Natural killer cell treated with Interleukin-12 subunit alpha and Interleukin-12 subunit beta and Interleukin-15 and Interleukin-18, amount 100 ng/mL, for 72 hours (primary cell): Measurements from ENCODE around the gene EFNA2. TPM values are rescaled to one million over a fixed set of nuclear protein-coding genes. Genes with fewer than 3 reads are reported as not detected.

Experiments
- ATAC-seq, 2 donors: fragments of 150-1000 bp; cut with Tn5 transposase in 1 of 2; sonication (Bioruptor Pico), chemical (Tn5 transposase) in 1 of 2; 2 replicates each; pipeline ENCODE4 v1.10.0; 2021
- DNase-seq: peaks from one replicate; pipeline ENCODE4 v3.0.0; 2022; ENCODE audit warnings: low spot score
- H3K27ac Mint-ChIP-seq, 2 donors: 1 replicate in 1 of 2; 2 replicates in 1 of 2; pipeline ENCODE4 v1.8.0; 2022; ENCODE audit warnings: mixed read lengths in 2 of 2, mild to moderate bottlenecking in 1 of 2, moderate library complexity in 1 of 2
- H3K27me3 Mint-ChIP-seq, 2 donors: 1 replicate in 1 of 2; 2 replicates in 1 of 2; pipeline ENCODE4 v1.8.0; 2022; ENCODE audit warnings: mixed read lengths in 2 of 2
- H3K36me3 Mint-ChIP-seq: one replicate; pipeline ENCODE4 v1.8.0; 2022; ENCODE audit warnings: mixed read lengths
- H3K4me1 Mint-ChIP-seq, 2 donors: 1 replicate in 1 of 2; 2 replicates in 1 of 2; pipeline ENCODE4 v1.8.0; 2022; ENCODE audit warnings: low read depth in 2 of 2, mixed read lengths in 2 of 2, mild to moderate bottlenecking in 1 of 2
- H3K4me3 Mint-ChIP-seq: one replicate; pipeline ENCODE4 v1.8.0; 2022; ENCODE audit warnings: mixed read lengths
- H3K9me3 Mint-ChIP-seq: 2 replicates; pipeline ENCODE4 v1.8.0; 2022; ENCODE audit warnings: mixed read lengths
- total RNA-seq, 2 donors: library from RNA; stranded (reverse); gene quantifications; one replicate each; pipeline ENCODE4 v1.2.3, GENCODE V29; 2022

EFNA2 gene
- total RNA-seq, 2 donors from 2014 or later, result not detected

DNA sequence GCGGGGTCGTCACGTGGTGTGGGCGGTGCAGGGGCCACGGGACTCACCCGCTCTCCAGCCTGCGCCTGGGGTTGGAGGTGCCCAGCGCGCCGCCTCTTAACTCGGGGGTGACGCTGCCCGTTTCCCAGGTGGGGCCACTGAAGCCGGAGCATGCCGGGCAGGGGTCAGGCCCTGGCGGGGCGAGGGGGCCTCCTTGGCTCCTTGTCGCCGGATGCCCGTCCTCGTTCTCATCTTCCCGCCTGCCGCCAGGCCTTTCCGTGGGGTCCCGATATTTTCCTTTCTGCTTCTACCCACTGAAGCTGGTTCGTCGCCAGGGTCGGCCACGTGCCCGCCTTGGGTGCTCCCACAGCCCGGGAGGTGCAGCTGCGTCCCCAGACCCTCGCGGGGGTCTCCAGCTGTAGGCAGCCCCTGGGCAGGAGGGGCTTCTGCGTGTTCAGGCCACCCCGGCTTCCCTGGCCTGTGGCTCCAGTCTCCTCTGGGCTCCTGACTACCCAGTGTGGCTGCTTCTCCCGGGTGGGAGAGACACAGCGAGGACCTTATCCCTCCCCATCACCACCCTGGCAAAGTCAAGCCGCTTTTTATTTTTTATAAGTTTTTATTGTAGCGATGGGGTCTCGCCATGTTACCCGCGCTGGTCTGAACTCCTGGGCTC, 9.6 kb upstream of the EFNA2 start:
- DNase-seq (no peak), ATAC-seq (no peak)
- Mint-ChIP-seq H3K36me3 (peaks cover 9% of the 10 kb centered on the region), H3K4me1 (peaks cover 37 to 44% of the 10 kb centered on the region in 2 donors), H3K4me3 (peak overlapping the region; percentile 83), H3K9me3 (no peaks in the 10 kb centered on the region), H3K27ac (peak overlapping the region; percentile 79 to 86), H3K27me3 (no peaks in the 10 kb centered on the region)

DNA sequence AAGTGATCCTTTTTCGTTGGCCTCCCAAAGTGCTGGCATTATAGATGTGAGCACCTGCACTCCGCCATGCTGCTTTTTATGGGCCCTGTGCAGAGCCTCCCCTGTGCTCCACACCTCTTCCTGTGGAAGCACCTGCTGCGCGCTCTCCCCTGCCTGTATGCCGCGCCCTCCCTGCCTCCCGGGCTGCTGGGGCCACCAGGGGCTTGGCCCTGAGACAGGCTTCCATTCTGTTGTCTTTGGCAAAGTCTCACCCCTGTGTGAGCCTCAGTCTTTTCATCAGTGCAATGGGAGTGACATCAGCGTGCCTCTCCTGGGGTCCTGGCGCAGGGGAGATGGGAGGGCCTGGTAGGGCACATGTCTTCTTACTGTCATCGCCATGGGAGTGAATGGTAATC, 9.0 kb upstream of the EFNA2 start:
- Mint-ChIP-seq H3K9me3 (no peaks in the 10 kb centered on the region), H3K36me3 (peaks cover 9% of the 10 kb centered on the region), H3K4me1 (peaks cover 32 to 39% of the 10 kb centered on the region in 2 donors), H3K27me3 (no peaks in the 10 kb centered on the region), H3K27ac (peak overlapping the region; percentile 79 to 86), H3K4me3 (peak overlapping the region; percentile 83)
- no peak for DNase-seq
- ATAC-seq, result no peak

DNA sequence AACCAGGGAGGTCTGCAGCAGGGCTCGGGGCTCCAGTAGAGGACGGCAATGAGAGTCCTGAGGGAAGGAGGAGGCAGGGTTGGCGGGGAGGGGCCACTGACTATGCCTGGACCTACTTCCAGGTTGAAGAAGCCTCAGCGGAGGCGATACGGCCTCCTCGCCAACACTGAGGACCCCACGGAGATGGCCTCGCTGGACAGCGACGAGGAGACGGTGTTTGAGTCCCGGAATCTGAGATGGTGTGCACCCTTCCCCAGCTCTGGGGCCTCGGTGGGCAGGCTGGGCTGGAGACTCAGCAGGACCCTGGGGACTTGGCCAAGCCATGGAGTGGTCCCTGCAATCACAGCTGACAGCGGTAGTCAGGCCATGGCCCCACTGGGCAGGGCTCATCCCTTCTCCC, 8.6 kb upstream of the EFNA2 start:
- ATAC-seq, result no peak

DNA sequence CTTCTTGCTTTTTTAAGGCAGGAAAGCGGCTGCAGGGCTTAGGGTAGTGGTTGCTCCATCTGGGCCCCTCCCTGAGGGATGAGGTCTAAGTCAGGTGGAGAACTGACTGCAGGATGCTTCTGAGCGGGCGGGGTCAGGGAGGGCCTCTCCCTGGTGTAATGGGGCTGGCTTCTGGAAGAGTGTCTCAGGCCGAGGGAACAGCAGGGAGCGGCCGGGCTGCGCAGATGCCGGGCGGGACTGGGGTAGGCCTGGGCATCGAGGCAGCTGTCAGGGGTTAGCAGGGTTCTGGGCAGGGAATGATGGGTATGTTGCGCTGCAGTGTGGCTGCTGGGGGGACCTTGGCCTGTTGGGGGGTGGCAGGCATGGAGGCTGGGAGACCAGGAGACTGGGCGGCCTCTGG, 7.6 kb upstream of the EFNA2 start:
- no peak for ATAC-seq
- H3K9me3 Mint-ChIP-seq, result no peaks in the 10 kb centered on the region
- H3K27me3 Mint-ChIP-seq, result no peaks in the 10 kb centered on the region
- H3K4me1 Mint-ChIP-seq, result peaks cover 20 to 26% of the 10 kb centered on the region in 2 donors
- H3K27ac Mint-ChIP-seq, result no peak overlapping the region
- H3K36me3 Mint-ChIP-seq, result peaks cover under 1% of the 10 kb centered on the region
- H3K4me3 Mint-ChIP-seq, result no peak overlapping the region
- DNase-seq, result no peak

More for the DNA sequence above, 8.6 kb upstream of the EFNA2 start:
- no peaks in the 10 kb centered on the region for H3K27me3 Mint-ChIP-seq
- no peaks in the 10 kb centered on the region for H3K9me3 Mint-ChIP-seq
- peaks cover 9% of the 10 kb centered on the region for H3K36me3 Mint-ChIP-seq
- DNase-seq, result no peak
- H3K27ac Mint-ChIP-seq, result peak overlapping the region; percentile 79 to 86
- H3K4me1 Mint-ChIP-seq, result peaks cover 28 to 35% of the 10 kb centered on the region in 2 donors
- peak overlapping the region; percentile 83 for H3K4me3 Mint-ChIP-seq

DNA sequence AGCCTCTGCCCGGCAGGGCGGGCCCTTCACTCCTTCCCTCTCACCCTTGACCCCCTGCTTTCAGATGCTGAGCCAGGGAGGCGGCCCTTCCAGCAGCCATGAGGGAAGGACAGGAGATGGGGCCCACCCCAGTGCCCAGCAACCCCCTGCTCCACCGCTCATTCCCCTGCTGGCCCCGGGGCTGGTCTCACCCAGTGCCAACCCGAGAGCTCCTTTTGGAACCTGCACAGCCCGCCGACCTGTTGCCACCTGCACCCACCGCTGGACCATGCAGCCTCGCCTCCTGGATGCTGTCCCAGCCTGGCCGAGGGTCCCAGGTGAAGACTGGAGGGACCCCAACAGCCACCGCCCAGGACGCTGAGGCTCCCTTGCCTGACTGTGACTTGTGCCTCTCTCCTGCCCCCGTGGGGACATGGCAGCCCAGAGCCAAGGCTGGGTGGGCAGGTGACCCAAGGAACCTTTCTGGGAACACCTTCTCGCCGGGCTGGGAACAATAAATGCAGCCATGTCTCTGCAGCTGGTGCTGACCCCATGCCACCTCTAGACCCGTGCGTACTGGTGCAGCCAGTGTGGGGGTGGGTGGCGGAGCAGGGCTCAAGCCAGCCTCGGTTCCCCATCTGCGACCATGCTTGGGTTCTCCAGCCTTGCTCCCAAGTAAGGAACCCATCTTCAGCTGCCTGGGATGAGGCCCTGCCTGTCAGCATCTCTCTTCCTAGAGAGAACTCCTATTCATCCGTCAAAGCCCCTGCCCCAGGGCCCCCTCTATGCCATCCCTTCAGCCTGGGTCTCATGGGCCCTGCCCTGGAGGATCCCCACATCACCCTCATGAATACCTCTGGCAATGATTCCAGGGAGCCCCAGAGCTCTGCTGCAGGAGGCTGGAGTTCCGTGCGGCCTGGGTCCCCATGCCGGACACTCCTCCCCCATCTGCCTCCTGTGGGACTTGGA, 6.7 kb upstream of the EFNA2 start:
- Mint-ChIP-seq H3K36me3 (no peaks in the 10 kb centered on the region), H3K4me3 (no peak overlapping the region), H3K27me3 (peaks cover 0 to 1% of the 10 kb centered on the region in 2 donors), H3K27ac (peak overlapping the region in 1 of 2 donors; percentile 31), H3K9me3 (no peaks in the 10 kb centered on the region), H3K4me1 (peaks cover 14 to 19% of the 10 kb centered on the region in 2 donors)
- no peak for DNase-seq
- no peak for ATAC-seq

DNA sequence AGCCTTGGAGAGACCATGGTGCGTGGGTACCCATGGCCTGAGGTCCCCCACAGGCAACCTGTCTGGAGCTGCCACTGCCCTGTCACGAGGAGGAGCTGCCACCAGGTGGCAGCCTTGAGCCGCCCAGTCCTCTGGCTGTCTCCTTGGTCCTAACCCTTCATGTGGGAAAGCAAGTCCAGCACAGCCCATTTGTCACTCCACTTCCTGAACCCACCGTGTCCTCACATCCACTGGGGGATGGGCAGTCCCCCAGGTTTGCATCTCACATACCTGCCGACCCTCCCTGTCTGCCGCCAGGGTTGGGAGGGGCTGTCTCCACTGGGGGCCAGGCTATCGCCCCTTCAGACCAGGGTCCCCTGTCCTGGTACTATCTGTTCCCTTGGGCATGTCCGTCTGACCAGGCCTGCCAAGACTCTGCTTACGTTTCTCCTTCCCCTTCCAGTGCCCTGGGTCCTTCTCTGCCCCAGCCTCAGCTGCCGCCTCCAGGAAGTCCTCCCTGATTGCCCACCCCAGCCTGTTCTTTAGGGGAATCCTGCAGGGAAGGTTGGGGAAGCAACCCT, 5.8 kb upstream of the EFNA2 start:
- Mint-ChIP-seq H3K36me3 (no peaks in the 10 kb centered on the region), H3K4me1 (peaks cover 17 to 18% of the 10 kb centered on the region in 2 donors), H3K4me3 (no peak overlapping the region), H3K9me3 (no peaks in the 10 kb centered on the region), H3K27me3 (peaks cover 7 to 10% of the 10 kb centered on the region in 2 donors), H3K27ac (peak overlapping the region in 1 of 2 donors; percentile 31)
- ATAC-seq (no peak), DNase-seq (peak; percentile 83)

DNA sequence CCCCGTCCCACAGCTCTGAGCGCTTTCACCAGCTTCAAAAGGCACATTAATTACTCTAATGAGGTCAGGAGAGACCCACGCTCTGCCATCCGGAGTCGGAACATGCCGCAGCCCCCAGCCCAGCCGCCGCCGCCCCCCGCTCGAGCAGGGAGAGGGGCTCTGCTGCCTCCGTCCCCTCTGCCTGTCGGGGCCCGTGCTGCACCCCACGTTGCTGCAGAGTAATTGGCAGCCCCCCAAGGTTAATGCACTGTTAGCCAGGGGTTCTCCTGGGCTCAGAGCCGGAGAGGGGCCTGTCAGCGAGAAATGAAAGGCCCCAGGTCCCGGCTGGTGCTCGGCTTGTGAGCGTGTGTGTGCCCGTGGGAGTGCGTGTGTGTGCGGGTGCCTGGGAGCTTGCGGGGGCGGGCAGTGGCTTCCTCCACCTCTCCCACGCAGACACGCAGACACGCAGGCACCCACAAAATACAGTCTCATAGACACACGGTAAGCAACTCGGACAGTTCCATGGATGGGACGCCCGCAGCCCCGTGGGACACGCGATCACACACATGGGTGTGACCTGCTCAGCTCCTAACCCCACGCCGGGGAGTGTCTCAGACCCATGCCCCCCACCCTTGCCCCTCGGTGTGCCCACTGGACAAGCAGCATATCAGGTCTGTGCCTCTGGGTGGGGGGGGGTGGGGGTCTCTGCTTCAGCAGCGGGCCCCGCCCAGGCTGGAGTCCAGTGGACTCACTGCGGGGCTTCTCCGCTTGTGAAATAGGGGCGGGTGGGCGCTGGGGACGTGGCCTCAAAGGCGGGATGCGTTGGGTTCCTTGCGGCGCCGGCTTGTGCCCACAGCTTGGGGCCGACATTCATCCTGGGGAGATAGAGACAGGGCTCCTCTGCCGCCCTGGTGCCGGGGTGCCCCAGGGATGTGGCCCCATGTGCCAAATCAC, 4.8 kb upstream of the EFNA2 start:
- H3K27me3 Mint-ChIP-seq, result peaks cover 9 to 13% of the 10 kb centered on the region in 2 donors
- H3K4me1 Mint-ChIP-seq, result peaks cover 17 to 18% of the 10 kb centered on the region in 2 donors
- H3K4me3 Mint-ChIP-seq, result no peak overlapping the region
- ATAC-seq (no peak), DNase-seq (no peak)
- no peak overlapping the region for H3K27ac Mint-ChIP-seq
- no peaks in the 10 kb centered on the region for H3K36me3 Mint-ChIP-seq
- H3K9me3 Mint-ChIP-seq, result no peaks in the 10 kb centered on the region

DNA sequence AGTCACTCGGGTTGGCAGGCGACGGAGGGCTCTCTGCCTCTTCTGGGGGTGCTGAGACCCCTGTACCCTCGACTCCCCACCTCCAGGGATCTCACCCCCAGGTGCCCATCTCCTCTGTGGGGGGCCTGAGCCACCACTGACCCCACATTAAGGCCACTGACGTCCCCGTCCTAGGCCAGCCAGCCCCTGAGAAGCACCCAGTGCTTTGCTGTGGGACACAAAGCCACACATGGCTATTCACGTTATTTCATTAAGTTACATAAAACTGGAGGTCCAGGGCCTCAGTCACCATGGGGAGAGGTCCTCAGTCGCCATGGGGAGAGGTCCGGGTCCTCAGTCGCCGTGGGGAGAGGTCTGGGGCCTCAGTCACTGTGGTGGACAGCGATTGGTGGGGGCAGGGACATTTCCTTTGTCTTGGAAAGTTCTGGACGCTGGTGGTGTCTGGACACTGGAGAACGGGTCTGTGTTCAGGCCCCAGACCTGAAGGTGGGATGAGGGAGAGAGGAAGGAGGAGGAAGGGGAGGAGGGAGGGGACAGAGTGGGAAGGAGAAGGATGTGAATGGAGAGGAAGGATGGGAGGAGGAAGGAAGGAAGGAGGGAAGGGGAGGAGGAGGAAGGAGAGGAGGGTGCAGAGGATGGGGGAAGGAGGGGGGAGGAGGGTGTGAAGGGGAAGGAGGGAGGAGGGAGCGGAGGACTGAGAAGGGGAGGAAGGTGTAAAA, 3.9 kb upstream of the EFNA2 start:
- Mint-ChIP-seq H3K9me3 (no peaks in the 10 kb centered on the region), H3K4me3 (no peak overlapping the region), H3K27ac (no peak overlapping the region), H3K27me3 (peaks cover 11 to 13% of the 10 kb centered on the region in 2 donors), H3K4me1 (peaks cover 14 to 17% of the 10 kb centered on the region in 2 donors), H3K36me3 (no peaks in the 10 kb centered on the region)
- ATAC-seq, result no peak
- DNase-seq, result no peak

DNA sequence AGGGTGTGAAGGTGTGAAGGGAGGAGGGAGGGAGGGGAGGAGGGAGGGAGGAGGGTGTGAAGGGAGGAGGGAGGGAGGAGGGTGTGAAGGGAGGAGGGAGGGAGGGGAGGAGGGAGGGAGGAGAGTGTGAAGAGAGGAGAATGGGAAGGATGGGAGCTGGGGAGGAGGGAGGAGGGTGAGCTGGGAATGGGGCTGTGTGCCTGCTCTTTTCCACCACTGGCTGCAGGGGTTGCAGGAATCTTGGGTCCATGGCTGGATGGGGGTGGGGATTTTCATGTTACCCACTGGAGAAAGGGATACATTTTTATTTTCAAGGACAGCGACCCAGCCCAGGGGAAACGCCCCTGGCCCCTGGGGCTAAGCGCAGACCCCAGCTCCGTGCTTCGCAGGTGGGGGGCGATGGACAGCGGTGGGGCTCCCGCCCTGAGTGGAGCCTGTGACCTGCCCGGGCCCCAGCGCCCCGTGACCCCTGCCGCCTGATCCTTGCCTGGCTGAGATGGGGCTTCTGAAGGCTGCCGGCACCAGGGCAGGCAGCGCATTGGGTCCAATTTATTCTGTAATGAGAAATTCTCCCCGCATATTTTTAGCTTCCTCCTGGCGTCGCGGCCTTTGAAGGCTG, 3.0 kb upstream of the EFNA2 start:
- no peak for DNase-seq
- H3K4me1 Mint-ChIP-seq, result peaks cover 11 to 16% of the 10 kb centered on the region in 2 donors

DNA sequence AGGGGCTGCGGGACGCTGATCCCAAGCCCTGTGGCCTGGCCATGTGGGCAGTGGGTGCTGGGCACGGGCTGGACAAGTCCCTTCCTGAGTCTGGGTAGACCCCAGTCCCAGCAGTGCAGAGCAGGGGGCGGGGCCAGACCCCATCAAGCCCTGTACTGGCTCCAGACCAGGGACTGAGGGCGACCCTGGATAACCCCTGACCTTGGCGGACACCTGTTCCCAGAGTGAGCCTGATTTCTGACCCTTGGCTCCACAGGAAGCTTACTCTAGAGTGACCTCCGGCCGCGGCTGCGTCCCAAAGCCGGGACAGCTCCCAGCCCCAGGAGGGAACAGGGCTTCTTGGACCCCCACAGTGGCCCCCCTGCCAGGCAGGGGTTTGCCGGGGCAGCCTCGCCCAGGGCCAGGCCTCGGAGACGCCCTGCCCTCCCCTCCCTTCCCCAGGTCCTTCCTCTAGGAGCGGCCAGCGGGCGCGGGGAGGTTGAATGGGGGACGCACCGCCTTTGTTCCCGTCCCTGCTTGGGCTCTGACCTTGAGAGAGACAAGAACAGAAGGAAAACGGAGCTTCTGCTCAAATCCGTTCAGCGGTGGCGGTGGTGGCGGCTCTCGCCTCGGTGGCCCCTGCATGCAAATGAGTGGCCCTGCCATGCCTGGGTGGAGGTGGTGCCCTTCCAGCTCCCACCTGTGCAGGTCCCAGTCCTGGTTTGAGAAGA, 2.3 kb upstream of the EFNA2 start:
- H3K4me3 Mint-ChIP-seq, result no peak overlapping the region
- peaks cover 11 to 13% of the 10 kb centered on the region in 2 donors for H3K27me3 Mint-ChIP-seq
- DNase-seq (no peak), ATAC-seq (no peak)
- no peaks in the 10 kb centered on the region for H3K36me3 Mint-ChIP-seq
- no peaks in the 10 kb centered on the region for H3K9me3 Mint-ChIP-seq
- H3K4me1 Mint-ChIP-seq, result peaks cover 11 to 16% of the 10 kb centered on the region in 2 donors
- H3K27ac Mint-ChIP-seq, result no peak overlapping the region

More for the DNA sequence above, 3.0 kb upstream of the EFNA2 start:
- H3K4me3 Mint-ChIP-seq, result no peak overlapping the region
- no peaks in the 10 kb centered on the region for H3K36me3 Mint-ChIP-seq
- no peak for ATAC-seq
- H3K27ac Mint-ChIP-seq, result no peak overlapping the region
- H3K27me3 Mint-ChIP-seq, result peaks cover 11 to 13% of the 10 kb centered on the region in 2 donors
- no peaks in the 10 kb centered on the region for H3K9me3 Mint-ChIP-seq

DNA sequence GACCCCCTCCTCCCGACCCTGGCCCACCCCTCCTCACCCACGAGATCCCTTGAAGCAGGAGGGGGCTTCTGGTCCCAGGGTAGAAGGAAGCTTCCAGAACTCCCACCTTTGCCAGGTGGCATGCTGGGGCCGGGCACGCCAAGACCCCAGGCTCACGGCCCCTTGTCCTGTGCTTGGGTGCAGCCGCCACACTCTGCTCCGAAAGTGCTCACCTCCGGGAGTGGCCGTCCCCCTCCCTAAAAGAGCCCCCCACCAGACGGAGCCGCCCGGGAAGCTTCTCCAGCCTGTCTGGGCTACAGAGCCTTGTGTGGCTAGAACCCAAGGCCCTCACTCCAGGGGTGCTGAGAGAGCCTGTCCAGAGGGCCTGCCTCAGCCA, 1.8 kb upstream of the EFNA2 start:
- Mint-ChIP-seq H3K27ac (no peak overlapping the region), H3K4me3 (no peak overlapping the region), H3K9me3 (no peaks in the 10 kb centered on the region), H3K4me1 (peaks cover 11 to 16% of the 10 kb centered on the region in 2 donors), H3K27me3 (peaks cover 11 to 13% of the 10 kb centered on the region in 2 donors), H3K36me3 (no peaks in the 10 kb centered on the region)
- ATAC-seq (no peak), DNase-seq (no peak)
